IMR-90 (cell line): ENCODE data around the gene TRIM26. TPM values are rescaled to one million over a fixed set of nuclear protein-coding genes. Genes with fewer than 3 reads are reported as not detected.

Experiments
- ATAC-seq: fragments of 200-7000 bp; cut with Tn5 transposase; 2 replicates; pipeline ENCODE4 v1.9.1; 2020; ENCODE audit warnings: low read depth, mild to moderate bottlenecking, moderate library complexity
- BruUV-seq: library from RNA; stranded (reverse); fragments of 400-500 nt; replicated peaks from 2 replicates; lab custom pipeline; 2021; lab: Mats Ljungman, UMichigan
- CTCF ChIA-PET: fragments of 300-600 bp; formaldehyde crosslinking; extraction: SDS; loops from one replicate; lab custom pipeline; 2021; ENCODE audit warnings: antibody characterized with exemption; lab: Yijun Ruan, JAX
- POLR2A ChIA-PET: fragments of 300-600 bp; sonication (Branson Sonifier 250); formaldehyde crosslinking; loops from one replicate; lab custom pipeline; 2022; ENCODE audit warnings: antibody characterized with exemption; ENCODE audit not compliant: unreplicated experiment; lab: Charles Lee
- DNase-seq: peaks from one replicate; pipeline ENCODE4 v3.0.0; 2013
- H2AFZ ChIP-seq: replicated peaks from 2 replicates; pipeline ENCODE3; 2013; ENCODE audit warnings: low read length, mild to moderate bottlenecking; ENCODE audit not compliant: poor library complexity
- H2AK5ac ChIP-seq: 2 replicates; pipeline ENCODE4 v1.6.1; 2013; ENCODE audit warnings: low read depth, low read length, inconsistent platforms
- H2AK9ac ChIP-seq: replicated peaks from 2 replicates; pipeline ENCODE3; 2013; ENCODE audit warnings: mild to moderate bottlenecking, low read depth, low read length, moderate library complexity; ENCODE audit not compliant: poor library complexity
- H2BK120ac ChIP-seq: 2 replicates; pipeline ENCODE4 v1.6.1; 2013; ENCODE audit warnings: low read depth, low read length, inconsistent platforms
- H2BK15ac ChIP-seq: 3 replicates; pipeline ENCODE4 v1.6.1; 2013; ENCODE audit warnings: low read depth, low read length, inconsistent platforms
- H2BK20ac ChIP-seq: 2 replicates; pipeline ENCODE4 v1.6.1; 2013; ENCODE audit warnings: low read depth, mild to moderate bottlenecking, inconsistent platforms, low read length, moderate library complexity
- H2BK5ac ChIP-seq: 2 replicates; pipeline ENCODE4 v1.6.1; 2013; ENCODE audit warnings: mild to moderate bottlenecking, low read depth, low read length, inconsistent platforms; ENCODE audit not compliant: poor library complexity, severe bottlenecking
- H3K14ac ChIP-seq: replicated peaks from 2 replicates; pipeline ENCODE4 v1.6.1; 2013; ENCODE audit warnings: low read depth, low read length, inconsistent platforms
- H3K18ac ChIP-seq: 2 replicates; pipeline ENCODE4 v1.6.1; 2013; ENCODE audit warnings: low read depth, low read length, control low read depth
- H3K23ac ChIP-seq: 2 replicates; pipeline ENCODE4 v1.6.1; 2013; ENCODE audit warnings: low read depth, low read length, inconsistent platforms
- H3K27ac ChIP-seq: 2 replicates; pipeline ENCODE4 v1.5.1; 2013; ENCODE audit warnings: mild to moderate bottlenecking, control low read depth, low read length; ENCODE audit not compliant: insufficient read depth
- H3K27me3 ChIP-seq: 2 replicates; pipeline ENCODE4 v1.6.1; 2013; ENCODE audit warnings: low read length; ENCODE audit not compliant: control insufficient read depth, insufficient read depth
- H3K36me3 ChIP-seq: 2 replicates; pipeline ENCODE4 v1.6.1; 2013; ENCODE audit warnings: low read length, mixed read lengths; ENCODE audit not compliant: control insufficient read depth, insufficient read depth
- H3K4ac ChIP-seq: 2 replicates; pipeline ENCODE4 v1.6.1; 2013; ENCODE audit warnings: low read depth, low read length, inconsistent platforms
- H3K4me1 ChIP-seq: 2 replicates; pipeline ENCODE4 v1.6.1; 2013; ENCODE audit warnings: low read length, mixed read lengths; ENCODE audit not compliant: control insufficient read depth, insufficient read depth
- H3K4me2 ChIP-seq: 2 replicates; pipeline ENCODE4 v1.6.1; 2013; ENCODE audit warnings: low read depth, mild to moderate bottlenecking, control low read depth, low read length, moderate library complexity
- H3K4me3 ChIP-seq: 2 replicates; pipeline ENCODE4 v1.5.1; 2013; ENCODE audit warnings: low read depth, mild to moderate bottlenecking, control low read depth, low read length, moderate library complexity; ENCODE audit not compliant: insufficient read depth
- H3K56ac ChIP-seq: 2 replicates; pipeline ENCODE4 v1.6.1; 2013; ENCODE audit warnings: low read length, inconsistent platforms; ENCODE audit not compliant: insufficient read depth; ENCODE audit errors: extremely low read depth
- H3K79me1 ChIP-seq, 2 experiments: 2 replicates each; pipeline ENCODE4 v1.6.1; 2013; ENCODE audit warnings: low read length in 2 of 2, inconsistent platforms in 1 of 2, low read depth in 1 of 2
- H3K9ac ChIP-seq: 2 replicates; pipeline ENCODE4 v1.6.1; 2013; ENCODE audit warnings: low read depth, low read length, control low read depth
- H3K9me1 ChIP-seq: 2 replicates; pipeline ENCODE4 v1.6.1; 2013; ENCODE audit warnings: low read length, inconsistent platforms; ENCODE audit not compliant: insufficient read depth
- H3K9me3 ChIP-seq: 2 replicates; pipeline ENCODE4 v1.6.1; 2013; ENCODE audit warnings: low read length; ENCODE audit not compliant: control insufficient read depth, insufficient read depth
- H4K20me1 ChIP-seq: 2 replicates; pipeline ENCODE4 v1.6.1; 2013; ENCODE audit warnings: low read length, inconsistent platforms; ENCODE audit not compliant: insufficient read depth
- H4K5ac ChIP-seq: 2 replicates; pipeline ENCODE4 v1.6.1; 2013; ENCODE audit warnings: mild to moderate bottlenecking, low read depth, low read length, control low read depth
- H4K8ac ChIP-seq, 2 experiments: 2 replicates each; pipeline ENCODE4 v1.6.1; 2013; ENCODE audit warnings: low read depth in 2 of 2, low read length in 2 of 2, control low read depth in 1 of 2, inconsistent platforms in 1 of 2
- H4K91ac ChIP-seq: 2 replicates; pipeline ENCODE4 v1.6.1; 2013; ENCODE audit warnings: low read depth, low read length, inconsistent platforms; ENCODE audit not compliant: insufficient read depth
- CEBPB ChIP-seq: IDR thresholded peaks from 2 replicates; pipeline ENCODE4 v1.6.1; 2012; ENCODE audit warnings: low read depth, low read length, improper control_type of control experiment
- CHD1 ChIP-seq: IDR thresholded peaks from 2 replicates; pipeline ENCODE4 v1.6.1; 2012; ENCODE audit warnings: low read depth, low read length, improper control_type of control experiment
- CTCF ChIP-seq: conservative IDR thresholded peaks from 2 replicates; pipeline ENCODE4 v1.5.1; 2012; ENCODE audit warnings: mild to moderate bottlenecking, low read depth, low read length, improper control_type of control experiment
- RFX5 ChIP-seq: IDR thresholded peaks from 2 replicates; pipeline ENCODE4 v1.8.0; 2012; ENCODE audit warnings: low read depth, mild to moderate bottlenecking, low read length, moderate library complexity
- SMC3 ChIP-seq: fragments of 150-350 bp; IDR thresholded peaks from 2 replicates; pipeline ENCODE4 v1.6.1; 2016; ENCODE audit warnings: low read depth, mild to moderate bottlenecking, antibody characterized with exemption, low read length, moderate library complexity
- WGBS, 2 experiments: methylation state at CpG; one replicate each; pipeline versions ENCODE4 v1.1.5 to v1.1.7; 2013; ENCODE audit warnings: missing lambda C conversion rate in 2 of 2; ENCODE audit not compliant: insufficient read length in 1 of 2; ENCODE audit errors: extremely low coverage in 2 of 2; 5-methylcytosine and 5-hydroxymethylcytosine counted together
- dilution Hi-C: fragments of 300-500 bp; cut with HindIII; formaldehyde crosslinking; loops from one replicate; pipeline ENCODE4 v1.14.3; 2018; ENCODE audit warnings: low sequenced_read_pairs; ENCODE audit not compliant: unreplicated experiment
- in situ Hi-C: fragments of 300-500 bp; cut with MboI; formaldehyde crosslinking; loops from 3 replicates; pipeline ENCODE4 v1.14.3; 2019; ENCODE audit warnings: low sequenced_read_pairs, inconsistent platforms, mixed read lengths
- intact Hi-C: fragments of 100-400 bp; cut with micrococcal nuclease; formaldehyde crosslinking; loops from 2 replicates; pipeline ENCODE4 v1.10.0; 2022
- polyA plus RNA-seq, 3 experiments: library from polyadenylated mRNA; depleted of rRNA; stranded (reverse); fragments of >200 nt; gene quantifications; 2 replicates each; pipeline ENCODE4 v1.2.3, GENCODE V29; 2012; ENCODE audit warnings: low replicate concordance in 1 of 3
- total RNA-seq: library from RNA; depleted of rRNA; stranded (reverse); fragments of >200 nt; gene quantifications from 2 replicates; pipeline ENCODE4 v1.2.3, GENCODE V29; 2012

Gene TRIM26
- total and polyA plus RNA-seq, 2 of the 4 experiments (the other 2 are of a cell fraction) = 22.6 to 23.8 TPM

GRCh38 chr6:30156774-30157173 lies 56.4 kb downstream of the TRIM26 start:
- dilution Hi-C loops = no loop called here
- POLR2A ChIA-PET = no interaction called here

More at GRCh38 chr6:30156774-30157173, 56.4 kb downstream of the TRIM26 start:
- in situ Hi-C loops = no loop called here
- H3K23ac ChIP-seq = no peak overlapping the region
- CTCF ChIA-PET = no interaction called here
- H3K9me1 ChIP-seq = no peaks in the 10 kb centered on the region
- no peak overlapping the region for H3K9ac ChIP-seq
- H3K27ac ChIP-seq = no peak overlapping the region
- H2AFZ ChIP-seq = peak overlapping the region; percentile 33
- no peak overlapping the region for H3K56ac ChIP-seq
- peaks cover 25% of the 10 kb centered on the region for H3K27me3 ChIP-seq
- H3K36me3 ChIP-seq = no peaks in the 10 kb centered on the region
- H4K91ac ChIP-seq = no peak overlapping the region
- intact Hi-C loops = no loop called here
- H3K4me1 ChIP-seq = no peaks in the 10 kb centered on the region
- TF ChIP-seq CTCF = no peak
- TF ChIP-seq RFX5 = no peak
- TF ChIP-seq CHD1 = no peak
- TF ChIP-seq CEBPB = no peak
- no peak for TF ChIP-seq SMC3
- no peaks in the 10 kb centered on the region for H3K9me3 ChIP-seq
- H3K4me2 ChIP-seq = no peak overlapping the region
- ATAC-seq (no peak), DNase-seq (no peak)
- no peaks in the 10 kb centered on the region for H3K79me1 ChIP-seq
- no peak overlapping the region for H2BK120ac ChIP-seq
- no peak overlapping the region for H2BK15ac ChIP-seq
- H3K18ac ChIP-seq = no peak overlapping the region
- H2BK20ac ChIP-seq = no peak overlapping the region
- no peak overlapping the region for H2BK5ac ChIP-seq
- WGBS, 2 experiments = 90% methylated on average over 2 of the region's 9 CpGs; no CpG with 5 or more reads in 1 of the 2 experiments
- no TSS peak for BruUV-seq
- H4K20me1 ChIP-seq = no peaks in the 10 kb centered on the region
- H4K8ac ChIP-seq = no peak overlapping the region
- no peak overlapping the region for H3K4ac ChIP-seq
- H2AK5ac ChIP-seq = no peak overlapping the region
- no peak overlapping the region for H3K14ac ChIP-seq
- H2AK9ac ChIP-seq = no peak overlapping the region
- no peak overlapping the region for H4K5ac ChIP-seq
- no peak overlapping the region for H3K4me3 ChIP-seq
